ENCODE measurements around the gene SPINT2.

The SPINT2 gene

DNA sequence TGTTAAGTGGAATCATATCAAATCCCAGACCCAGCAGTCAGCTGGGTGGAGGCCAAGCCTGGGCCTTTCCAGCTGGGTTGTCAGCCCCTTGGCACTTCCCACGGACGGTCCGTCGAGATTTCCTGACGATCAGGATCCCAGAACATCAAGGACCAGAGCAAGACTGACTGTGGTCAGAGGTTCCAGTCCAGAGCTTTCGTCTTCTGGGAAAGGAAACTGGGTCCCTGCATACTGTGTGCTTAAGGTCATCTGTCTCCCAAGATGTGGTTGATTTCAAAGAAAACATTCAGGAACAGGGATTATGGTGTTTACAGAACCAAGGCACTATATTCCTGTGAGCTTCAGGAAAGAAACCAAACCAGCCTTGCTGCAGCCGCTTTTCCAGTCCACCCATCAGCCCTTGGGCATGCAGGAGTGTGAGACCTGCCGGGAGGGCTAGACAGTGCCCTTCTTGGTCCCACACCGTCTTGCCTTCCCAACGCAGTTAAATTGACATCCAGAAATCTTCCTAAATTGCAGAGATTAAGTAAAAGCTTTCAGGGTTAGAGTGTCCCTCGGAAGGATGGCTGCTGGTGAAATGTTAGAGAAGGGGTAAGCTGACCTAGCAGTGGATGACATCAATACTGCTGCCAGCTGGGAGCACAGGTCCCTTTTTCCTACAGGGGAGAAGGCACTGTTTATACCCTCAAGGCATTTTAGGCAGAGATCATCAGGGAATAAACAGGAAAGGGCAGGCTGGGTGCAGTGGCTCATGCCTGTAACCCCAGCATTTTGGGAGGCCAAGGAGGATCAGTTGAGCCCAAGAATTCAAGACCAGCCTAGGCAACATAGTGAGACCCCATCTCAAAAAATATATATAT lies 34.7 kb downstream of the SPINT2 start:
- Histone ChIP-seq H3K27ac (ENCODE audit: low read depth, low read length) (no peak overlapping the region), H3K4me1 (ENCODE audit: control insufficient read depth, insufficient read depth, low read length) (no peaks in the 10 kb centered on the region), H3K27me3 (ENCODE audit: control insufficient read depth, insufficient read depth, low read length) (no peaks in the 10 kb centered on the region), H3K36me3 (ENCODE audit: control insufficient read depth, insufficient read depth, low read length) (no peaks in the 10 kb centered on the region), H3K9ac (ENCODE audit: low read length) (no peak overlapping the region), H3K4me3 (ENCODE audit: low read length) (no peak overlapping the region)

DNA sequence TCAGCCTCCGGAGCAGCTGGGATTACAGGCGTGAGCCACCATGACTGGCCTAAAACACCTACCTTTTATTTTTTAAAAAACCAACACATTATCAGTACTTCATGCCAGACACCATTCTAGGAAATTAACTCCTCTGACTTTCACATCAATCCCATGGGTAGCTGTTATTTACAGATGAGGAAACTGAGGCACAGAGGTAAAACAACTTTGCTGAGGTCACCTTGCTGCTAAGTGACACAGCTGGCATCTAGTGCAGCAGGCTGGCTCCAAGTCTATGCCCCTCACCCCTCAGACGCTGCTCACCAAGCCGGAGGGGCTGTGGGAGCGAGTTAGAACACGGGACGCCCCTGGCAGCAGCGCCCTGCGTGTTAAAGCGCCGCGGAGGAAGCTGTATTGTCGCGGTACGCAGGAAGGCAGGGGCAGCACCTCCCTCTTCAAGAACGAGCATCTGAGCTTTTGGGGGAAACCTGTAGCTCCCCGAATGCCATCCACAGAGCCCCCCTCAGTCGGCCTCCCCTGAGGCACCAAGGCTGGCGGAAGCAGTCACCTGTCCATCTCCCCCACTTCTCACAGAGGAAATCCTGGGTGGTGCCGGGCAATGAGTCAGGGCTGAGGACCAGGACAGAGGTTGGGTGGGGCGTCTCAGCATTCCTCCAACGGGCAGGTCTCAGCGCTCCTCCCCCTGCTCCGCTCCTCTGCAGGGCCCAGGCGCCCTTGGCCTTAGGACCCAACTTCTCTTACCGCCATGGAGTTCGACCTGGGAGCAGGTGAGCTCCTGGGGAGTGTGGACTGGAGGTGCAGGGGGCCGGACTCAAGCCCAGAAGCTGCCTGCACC lies 39.4 kb downstream of the SPINT2 start, which contains the start of gene C19orf33:
TSS of gene C19orf33 (plus strand) at position 735 of the 835 bp plus-strand sequence. CDS start at position 746, 11 bp downstream.
- H3K4me3 ChIP-seq (ENCODE audit: low read length): peak within 1 kb of the TSS; percentile 44
- peaks cover 15% of the 10 kb centered on the region for H3K36me3 ChIP-seq (ENCODE audit: control insufficient read depth, insufficient read depth, low read length)
- H3K9ac ChIP-seq (ENCODE audit: low read length): peak within 1 kb of the TSS; percentile 56
- no peaks in the 10 kb centered on the region for H3K4me1 ChIP-seq (ENCODE audit: control insufficient read depth, insufficient read depth, low read length)
- no peaks in the 10 kb centered on the region for H3K27me3 ChIP-seq (ENCODE audit: control insufficient read depth, insufficient read depth, low read length)
- H3K27ac ChIP-seq (ENCODE audit: low read depth, low read length): peak within 1 kb of the TSS; percentile 14

GRCh38 chr19:38304352-38304865 lies 40.0 kb downstream of the SPINT2 start:
- Histone ChIP-seq H3K4me3 (ENCODE audit: low read length) (peak overlapping the region; percentile 44), H3K9ac (ENCODE audit: low read length) (peak overlapping the region; percentile 56), H3K4me1 (ENCODE audit: control insufficient read depth, insufficient read depth, low read length) (no peaks in the 10 kb centered on the region), H3K27me3 (ENCODE audit: control insufficient read depth, insufficient read depth, low read length) (no peaks in the 10 kb centered on the region), H3K27ac (ENCODE audit: low read depth, low read length) (peak overlapping the region; percentile 14), H3K36me3 (ENCODE audit: control insufficient read depth, insufficient read depth, low read length) (peaks cover 18% of the 10 kb centered on the region)

DNA sequence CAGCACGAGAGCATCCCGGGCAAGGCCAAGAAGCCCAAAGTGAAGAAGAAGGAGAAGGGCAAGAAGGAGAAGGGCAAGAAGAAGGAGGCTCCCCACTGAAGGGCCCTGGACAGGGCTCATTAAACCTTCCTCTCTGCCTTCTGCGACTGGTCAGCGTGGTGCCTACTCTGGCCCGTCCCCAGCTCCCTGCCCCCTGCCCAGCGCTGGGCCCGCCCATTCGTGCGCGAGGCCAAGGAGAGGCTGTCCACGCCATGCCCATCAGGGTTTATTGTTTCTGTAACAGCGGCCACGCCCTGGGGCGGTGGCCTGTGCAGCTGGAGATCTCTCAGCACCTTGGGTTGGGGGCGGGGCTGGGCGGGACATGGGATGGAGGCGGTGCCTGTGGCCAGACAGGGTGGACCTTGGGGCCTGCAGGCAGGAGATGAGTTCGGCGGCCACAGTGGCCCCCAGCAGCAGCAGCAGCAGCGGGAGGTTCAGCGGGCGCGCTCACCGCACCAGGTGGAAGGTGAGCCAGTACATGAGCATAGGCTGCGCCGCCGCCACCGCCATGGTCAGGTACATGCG lies 40.6 kb downstream of the SPINT2 start:
- Histone ChIP-seq H3K27ac (ENCODE audit: low read depth, low read length) (peak overlapping the region; percentile 14), H3K36me3 (ENCODE audit: control insufficient read depth, insufficient read depth, low read length) (peaks cover 20% of the 10 kb centered on the region), H3K4me1 (ENCODE audit: control insufficient read depth, insufficient read depth, low read length) (no peaks in the 10 kb centered on the region), H3K4me3 (ENCODE audit: low read length) (peak overlapping the region; percentile 44), H3K27me3 (ENCODE audit: control insufficient read depth, insufficient read depth, low read length) (no peaks in the 10 kb centered on the region), H3K9ac (ENCODE audit: low read length) (peak overlapping the region; percentile 56)

- Histone ChIP-seq H3K4me3 (ENCODE audit: low read length) (no peak overlapping the region), H3K9ac (ENCODE audit: low read length) (no peak overlapping the region), H3K4me1 (ENCODE audit: control insufficient read depth, insufficient read depth, low read length) (no peaks in the 10 kb centered on the region), H3K27me3 (ENCODE audit: control insufficient read depth, insufficient read depth, low read length) (no peaks in the 10 kb centered on the region), H3K36me3 (ENCODE audit: control insufficient read depth, insufficient read depth, low read length) (peaks cover 20% of the 10 kb centered on the region), H3K27ac (ENCODE audit: low read depth, low read length) (no peak overlapping the region)
Measured at GRCh38 chr19:38306236-38306635, 41.9 kb downstream of the SPINT2 start.

DNA sequence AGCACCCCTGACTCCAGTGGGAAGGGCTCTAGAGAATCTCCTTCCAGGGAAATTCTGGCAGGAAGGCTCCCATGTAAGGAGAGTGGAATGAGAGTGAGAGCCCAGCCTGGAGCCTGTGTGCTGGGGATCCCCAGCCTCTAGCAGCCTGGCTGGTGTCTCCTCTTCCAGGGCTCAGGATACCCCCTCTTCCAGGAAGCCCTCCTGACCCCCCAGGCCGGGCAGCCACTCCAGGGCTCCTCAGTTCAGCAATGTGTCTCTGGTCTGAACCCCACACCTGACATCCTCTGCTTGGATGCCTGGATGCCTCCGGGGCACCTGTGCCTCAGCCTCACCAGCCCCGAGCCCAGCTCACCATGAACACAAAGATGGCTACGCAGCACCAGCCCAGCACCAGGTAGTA lies 42.7 kb downstream of the SPINT2 start:
- Histone ChIP-seq H3K27me3 (ENCODE audit: control insufficient read depth, insufficient read depth, low read length) (no peaks in the 10 kb centered on the region), H3K4me1 (ENCODE audit: control insufficient read depth, insufficient read depth, low read length) (no peaks in the 10 kb centered on the region), H3K4me3 (ENCODE audit: low read length) (no peak overlapping the region), H3K27ac (ENCODE audit: low read depth, low read length) (no peak overlapping the region), H3K9ac (ENCODE audit: low read length) (no peak overlapping the region), H3K36me3 (ENCODE audit: control insufficient read depth, insufficient read depth, low read length) (peaks cover 20% of the 10 kb centered on the region)

DNA sequence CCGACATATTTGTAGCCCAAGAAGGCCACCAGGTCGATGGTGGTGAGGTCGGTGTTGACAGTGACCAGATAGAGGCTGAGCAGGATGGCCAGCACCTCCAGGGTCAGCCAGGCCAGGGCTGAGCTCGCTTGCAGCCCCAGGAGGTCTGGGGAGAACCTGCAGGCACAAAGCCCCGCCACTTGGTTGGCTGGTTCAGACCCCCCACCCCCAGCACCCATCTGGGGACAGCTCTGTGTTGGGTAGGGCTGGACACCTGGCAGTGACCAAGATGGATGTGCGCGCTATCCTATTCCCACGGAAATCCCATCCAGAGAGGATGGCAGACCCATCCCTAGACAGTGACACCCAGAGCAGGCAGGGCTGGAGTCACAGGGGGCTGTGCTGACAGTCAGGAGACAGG lies 43.2 kb downstream of the SPINT2 start:
- no peaks in the 10 kb centered on the region for H3K4me1 ChIP-seq (ENCODE audit: control insufficient read depth, insufficient read depth, low read length)
- peaks cover 20% of the 10 kb centered on the region for H3K36me3 ChIP-seq (ENCODE audit: control insufficient read depth, insufficient read depth, low read length)
- no peak overlapping the region for H3K4me3 ChIP-seq (ENCODE audit: low read length)
- no peaks in the 10 kb centered on the region for H3K27me3 ChIP-seq (ENCODE audit: control insufficient read depth, insufficient read depth, low read length)
- no peak overlapping the region for H3K27ac ChIP-seq (ENCODE audit: low read depth, low read length)
- H3K9ac ChIP-seq (ENCODE audit: low read length): no peak overlapping the region

DNA sequence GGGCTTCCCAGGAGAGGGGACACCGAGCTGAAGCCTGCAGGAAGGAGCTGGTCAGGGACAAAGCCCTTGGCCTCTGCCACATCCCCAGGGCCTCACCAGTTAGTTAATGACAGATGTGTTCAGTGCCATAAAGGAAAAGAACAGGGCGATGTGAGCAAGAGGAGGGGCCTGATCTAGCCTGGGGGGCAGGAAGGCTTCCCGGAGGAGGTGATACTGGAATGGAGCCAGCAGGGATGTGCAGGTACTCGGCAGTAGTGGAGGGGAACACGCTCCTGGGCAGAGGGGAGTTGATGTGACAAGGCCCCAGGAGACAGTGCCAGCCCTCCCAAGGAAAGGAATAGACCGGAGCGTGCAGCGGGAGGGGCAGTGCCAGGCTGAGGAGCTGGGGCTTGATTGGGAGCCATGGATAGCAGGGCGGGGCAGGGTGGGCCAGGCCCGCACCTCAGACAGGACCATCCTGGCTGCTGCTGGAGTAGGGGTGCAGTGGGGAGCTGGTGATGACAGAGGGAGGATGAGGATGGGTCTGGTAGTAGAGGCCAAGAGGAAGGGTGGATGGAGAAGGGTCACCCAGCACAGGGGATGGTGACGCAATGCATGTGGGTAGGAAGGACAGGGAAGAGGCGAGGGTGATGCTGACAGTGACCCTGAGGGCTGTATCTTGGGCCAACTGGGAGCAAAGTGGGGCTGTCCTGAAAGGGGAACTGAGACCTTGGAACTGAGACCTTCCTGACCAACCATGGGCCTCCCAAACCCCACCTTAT lies 43.8 kb downstream of the SPINT2 start:
- Histone ChIP-seq H3K36me3 (ENCODE audit: control insufficient read depth, insufficient read depth, low read length) (peaks cover 20% of the 10 kb centered on the region), H3K27ac (ENCODE audit: low read depth, low read length) (no peak overlapping the region), H3K4me3 (ENCODE audit: low read length) (no peak overlapping the region), H3K9ac (ENCODE audit: low read length) (no peak overlapping the region), H3K4me1 (ENCODE audit: control insufficient read depth, insufficient read depth, low read length) (no peaks in the 10 kb centered on the region), H3K27me3 (ENCODE audit: control insufficient read depth, insufficient read depth, low read length) (no peaks in the 10 kb centered on the region)

DNA sequence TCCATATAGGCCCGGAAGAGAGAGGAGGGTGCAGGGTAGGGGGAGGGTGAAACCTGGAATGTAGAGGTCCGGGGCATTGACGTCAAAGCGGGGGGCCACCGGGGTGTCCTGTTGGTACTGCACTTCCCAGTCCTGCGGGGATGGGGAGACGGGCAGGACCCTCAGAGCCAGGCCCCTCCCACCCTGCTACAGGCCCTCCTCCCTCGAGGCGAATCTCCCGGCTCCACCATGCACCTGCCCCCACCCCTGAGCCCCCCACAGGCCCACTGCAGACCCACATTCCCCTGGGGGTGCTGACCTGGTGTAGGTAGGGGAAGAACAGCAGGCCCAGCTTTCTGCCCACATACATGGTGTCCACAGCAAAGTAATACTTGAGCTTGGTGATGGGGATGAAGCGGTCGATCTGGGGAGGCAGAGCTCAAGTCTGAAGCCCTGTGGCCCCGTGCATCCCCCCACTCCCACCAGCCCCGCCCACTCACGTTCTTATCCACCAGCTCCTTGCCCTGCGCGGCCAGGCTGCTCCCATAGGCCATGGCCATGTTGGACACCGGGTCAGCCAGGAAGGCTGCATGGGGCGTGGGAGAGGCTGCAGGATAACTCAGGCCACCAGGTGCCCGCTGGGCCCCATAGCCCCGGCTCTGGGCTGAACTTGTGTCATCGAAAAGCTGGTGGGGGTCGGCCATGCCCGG lies 44.7 kb downstream of the SPINT2 start:
- peaks cover 20% of the 10 kb centered on the region for H3K36me3 ChIP-seq (ENCODE audit: control insufficient read depth, insufficient read depth, low read length)
- H3K27ac ChIP-seq (ENCODE audit: low read depth, low read length): no peak overlapping the region
- H3K4me1 ChIP-seq (ENCODE audit: control insufficient read depth, insufficient read depth, low read length): no peaks in the 10 kb centered on the region
- no peak overlapping the region for H3K4me3 ChIP-seq (ENCODE audit: low read length)
- H3K9ac ChIP-seq (ENCODE audit: low read length): no peak overlapping the region
- no peaks in the 10 kb centered on the region for H3K27me3 ChIP-seq (ENCODE audit: control insufficient read depth, insufficient read depth, low read length)

DNA sequence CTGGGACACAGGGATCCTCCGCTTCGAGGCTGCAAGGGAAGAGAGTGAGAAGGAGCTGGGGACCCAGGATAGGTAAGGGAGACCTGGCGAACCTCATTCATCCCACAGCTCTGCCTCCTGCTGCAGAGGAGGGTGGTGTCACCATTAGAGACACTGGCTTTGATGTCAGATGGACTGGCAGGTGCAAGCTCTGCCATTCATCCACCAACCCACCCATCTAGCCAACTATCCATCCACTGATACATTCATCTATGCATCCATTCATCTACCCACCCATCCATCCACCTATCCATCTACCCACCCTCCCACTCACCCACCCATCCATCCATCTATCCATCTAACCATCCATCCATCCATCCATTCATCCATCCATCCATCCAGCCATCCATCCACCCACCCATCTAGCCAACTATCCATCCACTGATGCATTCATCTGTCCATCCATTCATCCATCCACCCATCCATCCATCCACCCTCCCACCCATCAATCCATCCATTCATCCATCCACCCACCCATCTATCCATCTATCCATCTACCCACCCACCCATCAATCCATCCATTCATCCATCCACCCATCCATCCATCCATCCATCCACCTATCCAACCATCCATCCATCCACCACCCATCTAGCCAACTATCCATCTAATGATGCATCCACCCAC lies 45.4 kb downstream of the SPINT2 start:
- H3K27me3 ChIP-seq (ENCODE audit: control insufficient read depth, insufficient read depth, low read length): no peaks in the 10 kb centered on the region
- no peaks in the 10 kb centered on the region for H3K4me1 ChIP-seq (ENCODE audit: control insufficient read depth, insufficient read depth, low read length)
- no peak overlapping the region for H3K9ac ChIP-seq (ENCODE audit: low read length)
- no peak overlapping the region for H3K27ac ChIP-seq (ENCODE audit: low read depth, low read length)
- H3K4me3 ChIP-seq (ENCODE audit: low read length): no peak overlapping the region
- peaks cover 20% of the 10 kb centered on the region for H3K36me3 ChIP-seq (ENCODE audit: control insufficient read depth, insufficient read depth, low read length)

DNA sequence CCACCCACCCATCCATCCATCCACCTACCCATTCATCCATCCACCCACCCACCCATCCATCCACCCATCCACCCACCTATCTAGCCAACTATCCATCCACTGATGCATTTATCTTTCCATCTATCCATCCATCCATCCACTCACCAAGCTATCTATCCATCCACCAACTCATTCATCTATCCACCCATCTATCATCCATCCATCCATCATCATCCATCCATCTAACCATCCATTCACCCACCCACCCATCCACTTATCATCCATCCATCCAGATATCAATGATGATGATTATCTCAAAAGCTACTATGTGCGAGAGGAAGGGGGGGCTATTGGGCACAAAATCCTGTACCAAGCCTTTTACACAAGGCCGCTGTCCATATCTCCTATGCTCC lies 45.9 kb downstream of the SPINT2 start:
- Histone ChIP-seq H3K27ac (ENCODE audit: low read depth, low read length) (no peak overlapping the region), H3K36me3 (ENCODE audit: control insufficient read depth, insufficient read depth, low read length) (peaks cover 20% of the 10 kb centered on the region), H3K4me3 (ENCODE audit: low read length) (no peak overlapping the region), H3K4me1 (ENCODE audit: control insufficient read depth, insufficient read depth, low read length) (no peaks in the 10 kb centered on the region), H3K9ac (ENCODE audit: low read length) (no peak overlapping the region), H3K27me3 (ENCODE audit: control insufficient read depth, insufficient read depth, low read length) (no peaks in the 10 kb centered on the region)

Measured in rectal smooth muscle tissue (tissue), 1 donor.